ENCODE results near the gene ST7.

- TF ChIP-seq GATA3 (IDR thresholded peaks at IDR 0.05; ENCODE audit: low read depth, low read length) (no peak), GATA2 (IDR thresholded peaks at IDR 0.05; ENCODE audit: low read depth, low read length) (no peak)
Observed at GRCh38 chr7:117036836-117037235, 83.5 kb downstream of the ST7 start.

Measured in SH-SY5Y (cell line).